NB4 (cell line): Measurements from ENCODE around the gene EPN2.

Source experiments
- DNase-seq: peaks from one replicate; pipeline ENCODE4 v3.0.0; 2010; ENCODE audit warnings: low read depth
- H3K4me3 ChIP-seq: one replicate; pipeline ENCODE4 v1.5.1; 2011; ENCODE audit warnings: mild to moderate bottlenecking, low read depth, low read length, moderate library complexity
- CTCF ChIP-seq: IDR thresholded peaks from one replicate; pipeline ENCODE4 v1.5.1; 2012; ENCODE audit warnings: low read depth, low read length
- MYC ChIP-seq: IDR thresholded peaks from 2 replicates; pipeline ENCODE4 v1.6.1; 2011; ENCODE audit warnings: low read depth, low read length
- POLR2A ChIP-seq: IDR thresholded peaks from 2 replicates; pipeline ENCODE4 v1.6.1; 2011; ENCODE audit warnings: mild to moderate bottlenecking; ENCODE audit not compliant: insufficient read length; ENCODE audit errors: extremely low read depth
- TF ChIP-seq, protein P1 (sequence below): IDR thresholded peaks from 2 replicates; pipeline ENCODE4 v1.6.1; 2011; ENCODE audit warnings: low read depth, low read length

Gene EPN2

DNA sequence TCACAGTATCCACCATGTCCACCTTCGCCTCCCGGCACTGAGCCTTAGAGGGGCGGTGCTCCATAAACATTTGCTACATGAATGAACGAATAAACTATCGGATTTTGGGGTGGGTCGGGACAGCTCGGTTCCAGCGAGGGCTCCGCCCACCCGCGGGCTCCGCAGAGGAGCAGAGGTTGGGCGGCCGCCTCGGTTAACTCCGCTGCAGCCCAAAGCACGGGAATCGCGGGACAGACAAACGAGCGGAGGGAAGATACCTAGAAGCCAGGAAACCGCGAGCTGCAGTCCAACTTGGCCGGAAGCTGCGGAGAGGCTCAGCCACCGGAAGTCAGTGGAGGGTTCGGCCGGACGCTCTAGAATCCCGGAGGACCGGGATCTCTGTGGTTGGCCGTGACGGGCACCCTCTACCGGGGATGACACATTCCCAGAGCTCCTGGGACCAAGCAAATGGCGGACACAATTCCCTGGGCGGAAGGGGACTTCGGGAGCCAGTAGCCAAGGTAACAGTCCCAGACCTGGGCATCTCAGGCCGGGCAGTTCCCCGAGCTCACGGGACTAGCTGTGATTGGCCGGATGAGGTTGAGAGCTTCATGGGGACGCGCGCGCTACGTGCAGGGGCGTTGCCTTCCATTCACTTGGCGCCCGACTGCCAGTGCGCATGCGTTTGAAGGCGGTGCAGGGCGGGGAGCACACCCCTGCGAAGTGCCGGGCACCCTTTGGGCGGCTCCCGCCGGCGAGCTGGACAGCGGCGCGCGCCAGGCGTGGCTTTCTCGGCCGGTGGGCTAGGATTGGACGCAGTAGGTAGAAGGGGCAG is 140.6 kb downstream of the EPN2 start:
- TF ChIP-seq POLR2A: peak; percentile 76
- TF ChIP-seq, protein P1, sequence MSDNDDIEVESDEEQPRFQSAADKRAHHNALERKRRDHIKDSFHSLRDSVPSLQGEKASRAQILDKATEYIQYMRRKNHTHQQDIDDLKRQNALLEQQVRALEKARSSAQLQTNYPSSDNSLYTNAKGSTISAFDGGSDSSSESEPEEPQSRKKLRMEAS: peak; percentile 77
- peak; percentile 74 for TF ChIP-seq MYC
- TF ChIP-seq CTCF: no peak
- peak overlapping the region; percentile 96 for H3K4me3 ChIP-seq
- peak; percentile 99 for DNase-seq

DNA sequence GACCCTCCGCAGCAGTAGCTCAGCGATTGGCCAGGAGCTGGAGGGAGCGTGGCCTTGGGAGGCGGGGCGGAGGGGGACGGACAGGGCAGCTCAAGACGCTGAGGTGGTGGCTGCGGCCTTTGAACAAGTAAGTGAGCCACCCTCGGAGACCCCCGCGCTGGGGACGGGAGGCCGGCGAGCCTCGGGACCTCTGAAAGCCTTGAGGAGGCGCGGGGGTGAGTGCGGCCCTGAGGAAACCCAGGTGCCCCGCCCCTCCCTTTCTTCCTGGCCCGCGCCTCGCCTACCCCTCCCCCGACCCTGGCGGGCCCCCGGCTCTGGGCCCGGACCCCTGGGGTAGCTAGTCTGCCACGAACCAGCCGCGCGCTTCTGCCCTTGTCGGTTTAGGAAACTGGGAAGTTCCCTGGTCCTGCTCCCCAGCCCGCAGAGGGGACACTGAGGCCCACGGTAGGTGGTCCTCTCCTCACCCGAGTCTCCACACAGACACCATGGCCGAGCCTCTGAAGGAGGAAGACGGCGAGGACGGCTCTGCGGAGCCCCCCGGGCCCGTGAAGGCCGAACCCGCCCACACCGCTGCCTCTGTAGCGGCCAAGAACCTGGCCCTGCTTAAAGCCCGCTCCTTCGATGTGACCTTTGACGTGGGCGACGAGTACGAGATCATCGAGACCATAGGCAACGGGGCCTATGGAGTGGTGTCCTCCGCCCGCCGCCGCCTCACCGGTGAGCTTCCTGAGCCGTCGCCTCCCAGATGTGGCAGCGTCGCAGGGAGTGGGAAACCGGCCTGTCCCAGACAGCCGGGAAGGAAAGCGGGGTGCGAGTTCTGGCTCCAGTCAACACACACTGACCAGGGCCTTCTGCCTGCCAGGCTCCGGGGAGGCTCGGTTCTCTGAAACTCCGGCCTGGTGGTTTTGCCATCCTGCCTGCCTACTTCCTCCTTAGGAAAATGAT is 141.5 kb downstream of the EPN2 start, which contains the start of gene MAPK7:
TSS of gene MAPK7 (plus strand) at position 83 of the 945 bp plus-strand sequence. CDS start at position 486, 403 bp downstream.
- TF ChIP-seq, protein P1: no peak
- TF ChIP-seq MYC (no peak; the same call in 1 of the 2 replicates), CTCF (no peak), POLR2A (no peak)
- DNase-seq: no peak
- peak within 1 kb of the TSS; percentile 96 for H3K4me3 ChIP-seq

- TF ChIP-seq POLR2A (no peak), CTCF (no peak), MYC (no peak)
- TF ChIP-seq, protein P1: no peak
- DNase-seq: no peak
- peak overlapping the region; percentile 76 for H3K4me3 ChIP-seq
Measured at GRCh38 chr17:19379361-19380065, 142.3 kb downstream of the EPN2 start.

GRCh38 chr17:19380481-19381301 is 143.5 kb downstream of the EPN2 start:
- no peak for TF ChIP-seq POLR2A
- no peak for TF ChIP-seq CTCF
- H3K4me3 ChIP-seq: no peak overlapping the region
- DNase-seq: no peak

DNA sequence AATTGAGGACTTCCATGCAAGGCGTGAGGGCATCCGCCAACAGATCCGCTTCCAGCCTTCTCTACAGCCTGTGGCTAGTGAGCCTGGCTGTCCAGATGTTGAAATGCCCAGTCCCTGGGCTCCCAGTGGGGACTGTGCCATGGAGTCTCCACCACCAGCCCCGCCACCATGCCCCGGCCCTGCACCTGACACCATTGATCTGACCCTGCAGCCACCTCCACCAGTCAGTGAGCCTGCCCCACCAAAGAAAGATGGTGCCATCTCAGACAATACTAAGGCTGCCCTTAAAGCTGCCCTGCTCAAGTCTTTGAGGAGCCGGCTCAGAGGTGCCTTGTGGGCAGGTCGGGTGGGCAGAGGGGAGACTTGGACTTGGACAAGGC is 144.2 kb downstream of the EPN2 start:
- no peak for DNase-seq
- no peak overlapping the region for H3K4me3 ChIP-seq
- TF ChIP-seq POLR2A (no peak), CTCF (no peak), MYC (no peak)
- TF ChIP-seq, protein P1: no peak
